ENCODE results near the gene CYP20A1.

DNA sequence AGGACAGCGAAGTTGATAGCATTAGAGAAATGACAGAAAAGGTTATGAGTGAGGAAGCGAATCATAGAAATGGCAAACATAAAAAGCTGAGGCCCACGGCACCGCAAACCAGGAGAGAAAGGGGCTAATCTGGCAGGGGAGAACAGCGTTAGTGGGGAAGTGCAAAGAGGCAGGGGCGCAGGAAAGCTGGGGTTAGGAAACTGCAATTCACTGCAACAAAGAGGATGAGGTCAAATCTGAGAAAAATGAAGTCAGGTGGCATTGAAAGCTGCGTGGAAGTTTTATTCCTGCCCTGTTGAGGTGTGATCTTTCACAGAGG lies 88.7 kb downstream of the CYP20A1 start:
- no peak for TF ChIP-seq POLR2AphosphoS5 (IDR thresholded peaks at IDR 0.05; ENCODE audit: low read depth, low read length)
- no peak for TF ChIP-seq TAF1 (IDR thresholded peaks at IDR 0.05; ENCODE audit: borderline replicate concordance, insufficient read depth, low read length)
- no peak for TF ChIP-seq SIN3A (IDR thresholded peaks at IDR 0.05; ENCODE audit: borderline replicate concordance, insufficient read depth, low read length)
- TF ChIP-seq, protein P1, sequence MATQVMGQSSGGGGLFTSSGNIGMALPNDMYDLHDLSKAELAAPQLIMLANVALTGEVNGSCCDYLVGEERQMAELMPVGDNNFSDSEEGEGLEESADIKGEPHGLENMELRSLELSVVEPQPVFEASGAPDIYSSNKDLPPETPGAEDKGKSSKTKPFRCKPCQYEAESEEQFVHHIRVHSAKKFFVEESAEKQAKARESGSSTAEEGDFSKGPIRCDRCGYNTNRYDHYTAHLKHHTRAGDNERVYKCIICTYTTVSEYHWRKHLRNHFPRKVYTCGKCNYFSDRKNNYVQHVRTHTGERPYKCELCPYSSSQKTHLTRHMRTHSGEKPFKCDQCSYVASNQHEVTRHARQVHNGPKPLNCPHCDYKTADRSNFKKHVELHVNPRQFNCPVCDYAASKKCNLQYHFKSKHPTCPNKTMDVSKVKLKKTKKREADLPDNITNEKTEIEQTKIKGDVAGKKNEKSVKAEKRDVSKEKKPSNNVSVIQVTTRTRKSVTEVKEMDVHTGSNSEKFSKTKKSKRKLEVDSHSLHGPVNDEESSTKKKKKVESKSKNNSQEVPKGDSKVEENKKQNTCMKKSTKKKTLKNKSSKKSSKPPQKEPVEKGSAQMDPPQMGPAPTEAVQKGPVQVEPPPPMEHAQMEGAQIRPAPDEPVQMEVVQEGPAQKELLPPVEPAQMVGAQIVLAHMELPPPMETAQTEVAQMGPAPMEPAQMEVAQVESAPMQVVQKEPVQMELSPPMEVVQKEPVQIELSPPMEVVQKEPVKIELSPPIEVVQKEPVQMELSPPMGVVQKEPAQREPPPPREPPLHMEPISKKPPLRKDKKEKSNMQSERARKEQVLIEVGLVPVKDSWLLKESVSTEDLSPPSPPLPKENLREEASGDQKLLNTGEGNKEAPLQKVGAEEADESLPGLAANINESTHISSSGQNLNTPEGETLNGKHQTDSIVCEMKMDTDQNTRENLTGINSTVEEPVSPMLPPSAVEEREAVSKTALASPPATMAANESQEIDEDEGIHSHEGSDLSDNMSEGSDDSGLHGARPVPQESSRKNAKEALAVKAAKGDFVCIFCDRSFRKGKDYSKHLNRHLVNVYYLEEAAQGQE (IDR thresholded peaks at IDR 0.05; ENCODE audit: insufficient read depth in 1 of 2, low read depth in 2 of 2, low read length in 2 of 2): no peak
- TF ChIP-seq FOXP2 (optimal IDR thresholded peaks at IDR 0.05; ENCODE audit: borderline replicate concordance, extremely low read depth, extremely low read length, insufficient read depth): no peak
